SU-DHL-6 (cell line): ENCODE measurements around the gene SFSWAP.

Experiments
- H2AFZ ChIP-seq: fragments of 200-600 bp; sonication (generic); 2 replicates; pipeline ENCODE4 v1.6.1; 2014; ENCODE audit warnings: low read depth, mild to moderate bottlenecking, moderate library complexity, mixed read lengths, antibody characterized with exemption, low read length; ENCODE audit not compliant: severe bottlenecking
- H3F3A ChIP-seq: fragments of 200-600 bp; shearing (Covaris generic); 2 replicates; pipeline ENCODE4 v1.6.0; 2016; ENCODE audit warnings: antibody characterized with exemption, mild to moderate bottlenecking; ENCODE audit not compliant: insufficient read depth
- H3K27ac ChIP-seq: fragments of 200-600 bp; sonication (generic); 2 replicates; pipeline ENCODE4 v1.5.1; 2016; ENCODE audit warnings: low read depth, mild to moderate bottlenecking, low read length, moderate library complexity, mixed read lengths
- H3K27me3 ChIP-seq: fragments of 200-600 bp; sonication (generic), shearing (Covaris generic); 2 replicates; pipeline ENCODE4 v1.6.0; 2014; ENCODE audit warnings: mild to moderate bottlenecking, low read length
- H3K36me3 ChIP-seq: fragments of 200-600 bp; sonication (generic); 2 replicates; pipeline ENCODE4 v1.6.1; 2014; ENCODE audit warnings: mild to moderate bottlenecking, low read length, mixed read lengths
- H3K4me2 ChIP-seq: fragments of 300-600, 200-600 bp; shearing (Covaris generic), sonication (generic); 2 replicates; pipeline ENCODE4 v1.6.0; 2014; ENCODE audit warnings: low read length, low read depth, mild to moderate bottlenecking; ENCODE audit not compliant: poor library complexity, severe bottlenecking
- H3K4me3 ChIP-seq: fragments of 200-600 bp; sonication (generic); 2 replicates; pipeline ENCODE4 v1.5.1; 2014; ENCODE audit warnings: antibody characterized with exemption, low read length, mild to moderate bottlenecking, mixed read lengths; ENCODE audit not compliant: insufficient read depth, poor library complexity, severe bottlenecking
- H3K79me2 ChIP-seq: fragments of 200-600 bp; sonication (generic); 2 replicates; pipeline ENCODE4 v1.6.1; 2014; ENCODE audit warnings: mild to moderate bottlenecking, low read length, moderate library complexity; ENCODE audit not compliant: insufficient read depth
- H3K9ac ChIP-seq: fragments of 200-600 bp; sonication (generic); 2 replicates; pipeline ENCODE4 v1.7.0; 2014; ENCODE audit warnings: mild to moderate bottlenecking, low read length
- H3K9me2 ChIP-seq: fragments of 200-600 bp; sonication (generic); replicated peaks from 2 replicates; pipeline ENCODE4 v1.6.1; 2014; ENCODE audit warnings: low read length; ENCODE audit not compliant: insufficient read depth
- H3K9me3 ChIP-seq: fragments of 200-600 bp; sonication (generic); 2 replicates; pipeline ENCODE4 v1.6.1; 2014; ENCODE audit warnings: low read length, mixed read lengths; ENCODE audit not compliant: insufficient read depth
- H4K20me1 ChIP-seq: fragments of 200-600 bp; sonication (generic); 2 replicates; pipeline ENCODE4 v1.6.1; 2014; ENCODE audit warnings: low read depth, mild to moderate bottlenecking, antibody characterized with exemption, low read length, moderate library complexity, mixed read lengths
- EZH2phosphoT487 ChIP-seq: fragments of 200-600 bp; sonication (generic), shearing (Covaris generic); conservative IDR thresholded peaks from 2 replicates; pipeline ENCODE4 v1.6.1; 2018; ENCODE audit warnings: mild to moderate bottlenecking, antibody characterized with exemption, low read length, moderate library complexity, mixed read lengths
- TF ChIP-seq, protein P1 (sequence below): fragments of 200-600 bp; sonication (generic); IDR thresholded peaks from one replicate; pipeline ENCODE4 v1.5.1; 2017; ENCODE audit warnings: antibody characterized with exemption, mild to moderate bottlenecking, low read length, moderate library complexity; ENCODE audit not compliant: insufficient read depth, poor library complexity, severe bottlenecking

SFSWAP gene

DNA sequence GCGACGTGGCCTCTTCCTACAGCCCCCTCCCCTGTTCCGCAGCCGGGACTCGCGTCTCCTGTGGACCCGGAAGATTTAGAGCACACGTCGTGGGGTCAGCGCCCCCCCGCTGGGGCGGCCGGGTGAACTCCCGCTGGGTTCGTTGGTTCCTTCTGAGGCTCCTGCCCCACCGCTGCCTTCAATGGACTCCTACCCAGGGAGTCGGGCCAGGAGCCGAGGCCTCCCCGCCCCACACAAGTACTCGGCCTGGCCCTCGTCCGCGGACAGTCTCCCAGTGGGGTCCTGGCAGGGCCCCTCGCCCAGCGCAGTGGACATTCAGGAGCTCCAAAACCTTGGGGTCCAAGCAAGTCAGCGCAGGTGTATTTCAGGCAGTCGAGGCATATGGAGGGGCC lies 118.5 kb downstream of the SFSWAP start:
- no peaks in the 10 kb centered on the region for H4K20me1 ChIP-seq
- H3K9me2 ChIP-seq = no peaks in the 10 kb centered on the region
- H3F3A ChIP-seq = no peaks in the 10 kb centered on the region
- H3K4me3 ChIP-seq = no peak overlapping the region
- no peaks in the 10 kb centered on the region for H3K79me2 ChIP-seq
- H3K36me3 ChIP-seq = no peaks in the 10 kb centered on the region
- H2AFZ ChIP-seq = no peak overlapping the region
- TF ChIP-seq, protein P1, sequence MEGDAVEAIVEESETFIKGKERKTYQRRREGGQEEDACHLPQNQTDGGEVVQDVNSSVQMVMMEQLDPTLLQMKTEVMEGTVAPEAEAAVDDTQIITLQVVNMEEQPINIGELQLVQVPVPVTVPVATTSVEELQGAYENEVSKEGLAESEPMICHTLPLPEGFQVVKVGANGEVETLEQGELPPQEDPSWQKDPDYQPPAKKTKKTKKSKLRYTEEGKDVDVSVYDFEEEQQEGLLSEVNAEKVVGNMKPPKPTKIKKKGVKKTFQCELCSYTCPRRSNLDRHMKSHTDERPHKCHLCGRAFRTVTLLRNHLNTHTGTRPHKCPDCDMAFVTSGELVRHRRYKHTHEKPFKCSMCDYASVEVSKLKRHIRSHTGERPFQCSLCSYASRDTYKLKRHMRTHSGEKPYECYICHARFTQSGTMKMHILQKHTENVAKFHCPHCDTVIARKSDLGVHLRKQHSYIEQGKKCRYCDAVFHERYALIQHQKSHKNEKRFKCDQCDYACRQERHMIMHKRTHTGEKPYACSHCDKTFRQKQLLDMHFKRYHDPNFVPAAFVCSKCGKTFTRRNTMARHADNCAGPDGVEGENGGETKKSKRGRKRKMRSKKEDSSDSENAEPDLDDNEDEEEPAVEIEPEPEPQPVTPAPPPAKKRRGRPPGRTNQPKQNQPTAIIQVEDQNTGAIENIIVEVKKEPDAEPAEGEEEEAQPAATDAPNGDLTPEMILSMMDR = no peak
- TF ChIP-seq EZH2phosphoT487 = no peak
- no peaks in the 10 kb centered on the region for H3K27me3 ChIP-seq
- no peak overlapping the region for H3K27ac ChIP-seq
- H3K9ac ChIP-seq = no peak overlapping the region
- H3K9me3 ChIP-seq = no peaks in the 10 kb centered on the region
- H3K4me2 ChIP-seq = no peak overlapping the region

DNA sequence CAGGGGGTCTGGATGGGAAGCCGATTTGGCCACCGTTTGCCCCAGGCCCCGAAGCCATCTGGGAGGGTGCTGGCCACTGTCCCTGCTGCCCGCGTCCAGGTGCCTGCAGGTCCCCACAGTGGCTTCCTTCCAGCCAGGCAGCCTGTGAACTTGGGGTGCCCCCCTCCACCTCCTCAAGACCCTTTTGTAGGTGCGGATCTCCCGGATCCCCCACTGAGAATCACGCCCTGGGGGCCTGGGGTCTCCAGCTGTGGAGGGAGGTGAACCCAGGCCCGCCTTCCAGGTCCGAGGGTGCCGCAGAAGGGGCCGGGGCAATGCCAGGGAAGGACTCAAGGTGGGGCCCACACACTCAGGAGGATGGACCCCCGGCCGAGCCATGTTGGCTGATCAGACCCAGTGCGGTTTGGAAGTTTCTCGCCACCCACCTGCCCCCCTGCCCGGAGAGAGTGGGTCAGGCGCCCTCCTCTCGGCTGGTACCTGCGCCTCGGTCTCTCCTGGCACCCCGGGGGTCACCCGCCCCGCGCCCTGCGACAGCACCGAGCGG lies 119.0 kb downstream of the SFSWAP start:
- no peaks in the 10 kb centered on the region for H3F3A ChIP-seq
- H3K9ac ChIP-seq = no peak overlapping the region
- no peak overlapping the region for H2AFZ ChIP-seq
- H3K27me3 ChIP-seq = no peaks in the 10 kb centered on the region
- no peaks in the 10 kb centered on the region for H4K20me1 ChIP-seq
- H3K27ac ChIP-seq = no peak overlapping the region
- no peaks in the 10 kb centered on the region for H3K9me2 ChIP-seq
- H3K9me3 ChIP-seq = no peaks in the 10 kb centered on the region
- H3K36me3 ChIP-seq = no peaks in the 10 kb centered on the region
- no peak overlapping the region for H3K4me3 ChIP-seq
- H3K4me2 ChIP-seq = no peak overlapping the region
- no peak for TF ChIP-seq EZH2phosphoT487
- TF ChIP-seq, protein P1 = no peak
- H3K79me2 ChIP-seq = no peaks in the 10 kb centered on the region

DNA sequence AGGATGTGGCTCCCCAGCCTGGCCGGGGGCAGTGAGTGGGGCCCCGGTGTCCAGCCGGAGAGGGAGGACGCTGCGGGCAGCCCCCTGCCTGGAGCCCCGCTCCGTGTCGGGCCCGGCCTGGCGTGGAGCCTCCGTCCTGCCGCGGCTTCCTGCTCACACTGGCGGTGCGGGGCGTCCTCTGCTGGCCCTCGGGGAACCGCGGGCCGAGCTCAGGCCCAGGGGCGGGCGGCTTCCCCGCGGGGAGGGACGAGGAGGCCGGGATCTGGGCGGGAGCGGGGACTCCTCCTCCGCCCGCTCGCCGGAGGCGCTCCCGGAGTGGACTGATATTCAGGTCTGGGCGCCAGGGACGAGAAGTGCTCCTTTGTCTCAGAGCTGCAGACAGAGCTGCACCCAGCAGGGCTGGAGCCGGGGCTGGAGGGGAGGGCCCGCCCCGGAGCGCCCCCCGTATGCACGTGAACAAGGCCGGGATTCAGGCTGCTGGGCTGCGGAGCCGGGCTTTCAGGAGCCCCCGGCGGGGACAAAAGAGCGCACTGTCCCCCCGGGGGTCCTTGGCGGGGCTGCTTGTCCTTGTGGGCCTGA lies 119.5 kb downstream of the SFSWAP start:
- H4K20me1 ChIP-seq = no peaks in the 10 kb centered on the region
- TF ChIP-seq, protein P1 = no peak
- no peak for TF ChIP-seq EZH2phosphoT487
- H3K9me3 ChIP-seq = no peaks in the 10 kb centered on the region
- H2AFZ ChIP-seq = no peak overlapping the region
- H3K79me2 ChIP-seq = no peaks in the 10 kb centered on the region
- no peak overlapping the region for H3K4me2 ChIP-seq
- no peak overlapping the region for H3K4me3 ChIP-seq
- no peaks in the 10 kb centered on the region for H3F3A ChIP-seq
- H3K27ac ChIP-seq = no peak overlapping the region
- H3K27me3 ChIP-seq = no peaks in the 10 kb centered on the region
- no peaks in the 10 kb centered on the region for H3K9me2 ChIP-seq
- no peaks in the 10 kb centered on the region for H3K36me3 ChIP-seq
- no peak overlapping the region for H3K9ac ChIP-seq
